ENCODE results near the gene GLIS1.

- TF ChIP-seq CTCF (conservative IDR thresholded peaks at IDR 0.05; ENCODE audit: low read depth, low read length), result no peak
- no peak for TF ChIP-seq EZH2 (IDR thresholded peaks at IDR 0.05; ENCODE audit: low read length, unreplicated experiment)
- no peak for TF ChIP-seq EZH2phosphoT487 (IDR thresholded peaks at IDR 0.05; ENCODE audit: borderline replicate concordance, low read length)
These were observed 176.5 kb downstream of the GLIS1 start for GRCh38 chr1:53562291-53562980.
